Mesodermal cell (in vitro differentiated cells): ENCODE data around the gene CABLES1.
A peak's percentile ranks its signal among the peaks of the same experiment; 100 is the strongest.

ENCODE experiments used
- H3K27ac ChIP-seq: 2 replicates; pipeline ENCODE4 v1.7.0; 2013; ENCODE audit warnings: mild to moderate bottlenecking, low read depth, low read length, moderate library complexity; ENCODE audit not compliant: severe bottlenecking
- H3K36me3 ChIP-seq: 2 replicates; pipeline ENCODE4 v1.7.1; 2013; ENCODE audit warnings: mild to moderate bottlenecking, low read length, moderate library complexity; ENCODE audit not compliant: control insufficient read depth, insufficient read depth
- H3K4me1 ChIP-seq: one replicate; pipeline ENCODE4 v1.7.1; 2013; ENCODE audit warnings: mild to moderate bottlenecking, low read length; ENCODE audit not compliant: insufficient read depth, control insufficient read depth, poor library complexity, severe bottlenecking
- H3K4me3 ChIP-seq: 2 replicates; pipeline ENCODE4 v1.7.0; 2013; ENCODE audit warnings: low read length, control low read depth, mild to moderate bottlenecking; ENCODE audit not compliant: insufficient read depth, poor library complexity, severe bottlenecking; ENCODE audit errors: extremely low read depth
- H3K9me3 ChIP-seq: 2 replicates; pipeline ENCODE4 v1.7.1; 2013; ENCODE audit warnings: mild to moderate bottlenecking, low read length, moderate library complexity; ENCODE audit not compliant: control insufficient read depth
- whole genome bisulfite sequencing, 2 experiments: methylation state at CpG; one replicate each; pipeline ENCODE4 v1.1.5; 2013; ENCODE audit warnings: missing lambda C conversion rate in 2 of 2; ENCODE audit not compliant: insufficient coverage in 2 of 2; 5-methylcytosine and 5-hydroxymethylcytosine counted together

Gene CABLES1

DNA sequence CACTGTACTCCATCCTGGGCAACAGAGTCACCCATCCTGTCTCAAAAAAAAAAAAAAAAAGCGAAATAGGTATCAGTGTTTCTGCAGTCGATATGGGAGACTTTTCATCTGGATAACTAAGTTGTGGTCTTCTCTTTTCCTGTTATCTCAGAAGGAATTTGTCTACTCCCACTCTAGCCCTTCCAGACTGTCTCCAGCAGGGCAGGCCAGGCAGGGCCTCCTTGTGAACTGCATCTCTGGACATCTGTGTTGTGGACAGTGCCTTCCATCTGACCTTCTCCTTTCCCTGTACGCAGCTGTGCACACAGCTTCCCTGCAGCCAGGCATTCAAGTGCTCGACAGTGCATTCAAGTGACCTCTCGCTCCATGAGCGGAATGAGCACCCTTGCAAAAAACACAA, 110.2 kb downstream of the CABLES1 start:
- no peaks in the 10 kb centered on the region for H3K4me1 ChIP-seq
- H3K27ac ChIP-seq: no peak overlapping the region
- peaks cover 17% of the 10 kb centered on the region for H3K36me3 ChIP-seq
- H3K4me3 ChIP-seq: no peak overlapping the region
- WGBS, 2 experiments: 90 to 98% methylated on average over 4 to 5 of the region's 6 CpGs
- peaks cover 10% of the 10 kb centered on the region for H3K9me3 ChIP-seq

DNA sequence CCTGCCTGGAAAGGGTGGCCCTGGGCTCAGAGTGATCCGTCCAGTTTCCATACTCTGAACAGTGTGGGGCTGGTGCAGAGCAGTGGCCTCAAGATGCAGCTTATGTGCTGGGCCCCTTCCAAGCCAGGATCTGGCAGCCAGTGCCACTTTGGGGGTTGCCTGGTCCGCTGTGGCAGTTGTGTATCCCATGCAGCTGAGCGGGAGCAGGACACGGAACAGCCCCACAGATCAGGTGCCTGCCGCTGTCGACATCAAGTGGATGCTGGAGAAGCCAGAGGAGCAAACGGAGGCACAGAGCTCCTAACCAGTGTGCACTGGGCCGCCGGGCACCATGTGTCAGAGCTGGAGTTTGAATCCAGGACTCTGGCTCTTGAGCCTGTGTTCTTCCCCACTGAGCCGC, 112.0 kb downstream of the CABLES1 start:
- WGBS, 2 experiments: 96 to 99% methylated on average over 10 of the region's 10 CpGs
- Histone ChIP-seq H3K36me3 (peaks cover 17% of the 10 kb centered on the region), H3K4me3 (no peak overlapping the region), H3K9me3 (peaks cover 10% of the 10 kb centered on the region), H3K27ac (no peak overlapping the region), H3K4me1 (no peaks in the 10 kb centered on the region)

DNA sequence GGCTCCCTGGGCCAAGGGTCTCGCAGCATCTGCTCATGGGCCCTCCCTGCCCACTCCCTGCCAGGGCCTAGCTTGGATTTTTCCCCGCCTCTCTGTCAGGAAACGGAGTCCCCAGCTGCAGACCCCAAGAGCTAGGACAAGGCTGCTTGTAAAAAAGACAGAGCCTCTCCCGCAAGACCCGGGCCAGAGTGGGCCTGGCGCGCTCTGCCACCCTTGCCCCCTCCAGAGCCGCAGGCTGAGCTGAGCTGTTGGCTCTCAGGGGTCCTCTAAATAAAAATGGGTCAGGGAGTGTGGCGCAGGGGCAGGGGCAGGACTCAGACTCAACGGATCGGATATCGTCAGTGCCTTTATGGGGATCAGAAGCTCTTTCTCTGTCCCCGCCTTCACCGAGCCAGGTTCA, 112.6 kb downstream of the CABLES1 start:
- peaks cover 17% of the 10 kb centered on the region for H3K36me3 ChIP-seq
- WGBS, 2 experiments: 95 to 96% methylated on average over 12 to 14 of the region's 14 CpGs
- no peak overlapping the region for H3K27ac ChIP-seq
- peaks cover 10% of the 10 kb centered on the region for H3K9me3 ChIP-seq
- no peaks in the 10 kb centered on the region for H3K4me1 ChIP-seq
- no peak overlapping the region for H3K4me3 ChIP-seq

DNA sequence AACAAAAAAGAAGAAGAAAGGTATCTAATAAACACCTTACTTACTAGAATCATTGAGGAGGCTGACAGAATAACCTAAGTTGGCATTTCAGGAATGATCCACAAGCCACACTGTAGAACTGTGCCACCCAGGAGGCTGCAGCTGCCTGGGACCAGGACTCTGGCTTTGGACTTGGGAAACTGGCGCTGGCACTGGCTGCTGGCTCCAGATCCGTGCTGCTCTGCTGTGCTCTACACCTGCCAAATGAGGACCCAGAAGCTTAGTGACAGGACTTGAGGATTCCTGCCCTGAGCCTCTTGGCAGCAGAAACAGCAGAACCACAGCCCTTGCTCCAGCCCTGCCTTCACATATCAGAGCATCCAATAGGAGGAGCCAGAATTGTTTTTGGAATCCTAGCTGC, 113.5 kb downstream of the CABLES1 start:
- H3K4me3 ChIP-seq: no peak overlapping the region
- peaks cover 10% of the 10 kb centered on the region for H3K9me3 ChIP-seq
- no peak overlapping the region for H3K27ac ChIP-seq
- WGBS, 2 experiments: 92 to 100% methylated on average over 2 of the region's 2 CpGs
- H3K4me1 ChIP-seq: no peaks in the 10 kb centered on the region
- H3K36me3 ChIP-seq: peaks cover 17% of the 10 kb centered on the region

DNA sequence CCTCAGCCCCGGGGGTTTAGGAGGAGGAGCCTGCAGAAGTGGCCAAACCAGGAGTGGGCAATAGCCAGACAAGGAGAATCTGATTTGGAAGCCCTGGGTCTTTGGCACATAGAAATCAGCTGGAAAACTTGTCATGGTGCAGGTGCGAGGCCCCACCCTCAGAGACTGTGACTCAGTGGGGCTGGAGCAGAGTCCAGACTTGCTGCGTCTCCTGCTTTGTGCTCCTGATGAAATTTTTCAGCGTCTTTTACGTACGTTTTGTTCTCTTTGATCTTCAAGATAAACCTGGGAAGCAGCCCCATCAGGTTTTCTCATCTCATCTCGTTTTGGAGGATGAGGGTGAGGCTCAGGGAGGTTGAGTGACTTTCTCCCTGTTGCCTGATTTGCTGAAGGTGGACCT, 114.1 kb downstream of the CABLES1 start:
- WGBS, 2 experiments: 95 to 96% methylated on average over 7 of the region's 7 CpGs
- Histone ChIP-seq H3K27ac (no peak overlapping the region), H3K4me3 (no peak overlapping the region), H3K36me3 (peaks cover 21% of the 10 kb centered on the region), H3K4me1 (no peaks in the 10 kb centered on the region), H3K9me3 (peaks cover 10% of the 10 kb centered on the region)

DNA sequence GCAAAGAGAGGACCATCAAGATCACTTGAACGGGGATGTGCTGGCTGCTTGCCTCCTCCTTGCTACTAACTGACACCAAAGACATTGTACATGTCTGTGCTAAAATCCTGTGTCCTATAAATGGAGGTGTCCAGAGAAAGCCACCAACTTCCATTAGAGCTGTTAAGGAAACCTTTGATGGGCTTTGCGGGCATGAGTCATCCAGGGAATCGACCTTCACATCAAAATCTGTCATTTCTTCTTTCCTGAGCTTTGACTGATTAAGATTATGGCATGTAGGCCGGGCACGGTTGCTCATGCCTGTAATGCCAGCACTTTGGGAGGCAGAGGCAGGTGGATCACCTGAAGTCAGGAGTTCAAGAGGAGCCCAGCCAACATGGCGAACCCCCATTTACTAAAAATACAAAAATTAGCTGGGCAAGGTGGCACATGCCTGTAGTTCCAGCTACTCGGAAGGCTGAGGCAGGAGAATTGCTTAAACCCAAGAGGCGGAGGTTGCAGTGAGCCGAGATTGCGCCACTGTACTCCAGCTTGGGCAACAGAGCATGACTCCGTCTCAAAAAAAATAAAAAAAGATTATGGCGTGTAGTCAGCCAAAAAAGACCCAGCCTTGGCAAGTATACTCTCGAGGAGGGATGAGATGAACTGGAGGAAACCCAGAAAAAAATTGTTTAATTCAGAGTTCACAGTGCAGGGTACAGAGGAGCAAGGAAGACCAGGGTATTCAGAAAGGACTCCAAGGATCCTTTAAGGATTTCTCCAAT, 115.8 kb downstream of the CABLES1 start:
- Histone ChIP-seq H3K4me1 (no peaks in the 10 kb centered on the region), H3K4me3 (no peak overlapping the region), H3K9me3 (peaks cover 10% of the 10 kb centered on the region), H3K27ac (no peak overlapping the region), H3K36me3 (peaks cover 28% of the 10 kb centered on the region)
- WGBS, 2 experiments: 89 to 93% methylated on average over 9 to 11 of the region's 13 CpGs

- Histone ChIP-seq H3K27ac (no peak overlapping the region), H3K4me1 (peaks cover 20% of the 10 kb centered on the region), H3K9me3 (peaks cover 9% of the 10 kb centered on the region), H3K4me3 (no peak overlapping the region), H3K36me3 (peaks cover 25% of the 10 kb centered on the region)
- 95 to 99% methylated on average over 10 to 12 of the region's 12 CpGs for WGBS, 2 experiments
Measured at GRCh38 chr18:23253630-23254029, 118.3 kb downstream of the CABLES1 start.

- peaks cover 19% of the 10 kb centered on the region for H3K36me3 ChIP-seq
- 91 to 97% methylated on average over 7 of the region's 9 CpGs for WGBS, 2 experiments
Measured at GRCh38 chr18:23257137-23257536, 121.9 kb downstream of the CABLES1 start.

GRCh38 chr18:23257686-23258565, 122.6 kb downstream of the CABLES1 start:
- Histone ChIP-seq H3K4me3 (no peak overlapping the region), H3K9me3 (no peaks in the 10 kb centered on the region), H3K27ac (peak overlapping the region; percentile 62), H3K36me3 (peaks cover 19% of the 10 kb centered on the region), H3K4me1 (peaks cover 43% of the 10 kb centered on the region)
- 93 to 95% methylated on average over 15 to 18 of the region's 25 CpGs for WGBS, 2 experiments

More at GRCh38 chr18:23257137-23257536, 121.9 kb downstream of the CABLES1 start:
- Histone ChIP-seq H3K4me1 (peaks cover 43% of the 10 kb centered on the region), H3K27ac (no peak overlapping the region), H3K9me3 (no peaks in the 10 kb centered on the region), H3K4me3 (no peak overlapping the region)

- 86 to 96% methylated on average over 8 to 12 of the region's 15 CpGs for WGBS, 2 experiments
- Histone ChIP-seq H3K9me3 (no peaks in the 10 kb centered on the region), H3K36me3 (peaks cover 19% of the 10 kb centered on the region), H3K4me3 (no peak overlapping the region), H3K27ac (peak overlapping the region; percentile 98), H3K4me1 (peaks cover 43% of the 10 kb centered on the region)
Measured at GRCh38 chr18:23258566-23259469, 123.5 kb downstream of the CABLES1 start.
